Neural progenitor cell (in vitro differentiated cells): ENCODE results near the gene ANKRD13D.

Source experiments
- EZH2 ChIP-seq: fragments of 200-600 bp; sonication (generic); IDR thresholded peaks from 2 replicates; pipeline ENCODE4 v1.6.1; 2017; ENCODE audit warnings: antibody characterized with exemption, mild to moderate bottlenecking, moderate library complexity
- EZH2phosphoT487 ChIP-seq: fragments of 200-600 bp; sonication (generic); IDR thresholded peaks from 2 replicates; pipeline ENCODE4 v1.6.1; 2017; ENCODE audit warnings: antibody characterized with exemption
- TF ChIP-seq, protein P1 (sequence below): fragments of 200-600 bp; sonication (generic); IDR thresholded peaks from 2 replicates; pipeline ENCODE4 v1.5.1; 2017; ENCODE audit warnings: antibody characterized with exemption, mild to moderate bottlenecking

DNA sequence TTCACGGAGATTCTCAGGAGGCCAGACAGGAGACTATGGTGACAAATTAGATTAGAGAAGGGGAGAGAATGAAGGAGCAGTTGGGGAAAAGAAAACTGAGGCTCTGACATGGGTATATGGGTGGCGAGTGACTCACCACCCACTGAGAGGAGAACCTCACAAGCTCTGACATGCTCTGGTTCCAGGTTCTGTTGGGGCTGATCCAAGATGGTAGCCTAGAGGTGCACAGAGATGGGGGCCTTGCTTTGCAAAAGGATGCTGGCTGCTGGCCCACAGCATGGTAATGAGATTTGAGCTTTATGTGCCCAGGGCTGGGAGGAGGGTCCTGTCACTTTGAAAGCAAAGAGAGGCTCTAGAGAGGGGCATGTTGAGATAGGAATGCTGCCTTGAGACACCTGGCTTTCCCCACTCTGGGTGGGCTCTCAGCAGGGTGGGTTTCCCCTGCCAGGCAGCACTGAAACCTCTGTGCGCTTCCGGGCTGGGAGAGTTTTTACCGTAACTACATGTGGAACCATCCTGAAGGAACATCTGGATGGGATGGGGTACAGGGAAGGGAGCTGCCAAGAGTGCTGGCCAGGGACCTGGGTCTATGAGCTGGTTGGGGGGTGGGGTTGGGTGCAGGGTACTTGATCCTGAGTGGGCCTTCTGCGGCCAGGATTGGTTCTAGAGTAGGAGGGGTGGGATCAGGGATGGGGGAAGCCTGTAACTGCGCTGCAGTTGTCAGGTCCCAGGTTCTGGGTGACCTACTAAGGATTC lies 24.0 kb upstream of the ANKRD13D start:
- TF ChIP-seq, protein P1, sequence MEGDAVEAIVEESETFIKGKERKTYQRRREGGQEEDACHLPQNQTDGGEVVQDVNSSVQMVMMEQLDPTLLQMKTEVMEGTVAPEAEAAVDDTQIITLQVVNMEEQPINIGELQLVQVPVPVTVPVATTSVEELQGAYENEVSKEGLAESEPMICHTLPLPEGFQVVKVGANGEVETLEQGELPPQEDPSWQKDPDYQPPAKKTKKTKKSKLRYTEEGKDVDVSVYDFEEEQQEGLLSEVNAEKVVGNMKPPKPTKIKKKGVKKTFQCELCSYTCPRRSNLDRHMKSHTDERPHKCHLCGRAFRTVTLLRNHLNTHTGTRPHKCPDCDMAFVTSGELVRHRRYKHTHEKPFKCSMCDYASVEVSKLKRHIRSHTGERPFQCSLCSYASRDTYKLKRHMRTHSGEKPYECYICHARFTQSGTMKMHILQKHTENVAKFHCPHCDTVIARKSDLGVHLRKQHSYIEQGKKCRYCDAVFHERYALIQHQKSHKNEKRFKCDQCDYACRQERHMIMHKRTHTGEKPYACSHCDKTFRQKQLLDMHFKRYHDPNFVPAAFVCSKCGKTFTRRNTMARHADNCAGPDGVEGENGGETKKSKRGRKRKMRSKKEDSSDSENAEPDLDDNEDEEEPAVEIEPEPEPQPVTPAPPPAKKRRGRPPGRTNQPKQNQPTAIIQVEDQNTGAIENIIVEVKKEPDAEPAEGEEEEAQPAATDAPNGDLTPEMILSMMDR: no peak
- TF ChIP-seq EZH2 (no peak), EZH2phosphoT487 (no peak)
